HepG2 (cell line): Measurements from ENCODE around the gene SNRPD2. TPM values are rescaled to one million over a fixed set of nuclear protein-coding genes. Genes with fewer than 3 reads are reported as not detected.

ENCODE experiments used
- ATF7 ChIP-seq, 2 experiments: fragments of 450-650 bp in 1 of 2; sonication (generic) in 1 of 2; formaldehyde crosslinking in 1 of 2; IDR thresholded peaks; 2 replicates each; pipeline versions ENCODE4 v1.4.0 to v1.6.1; 2016 to 2020; ENCODE audit warnings: antibody characterized with exemption in 1 of 2, mild to moderate bottlenecking in 1 of 2, missing genetic modification reagents in 1 of 2
- ELK4 ChIP-seq: sonication (generic); formaldehyde crosslinking; IDR thresholded peaks from 2 replicates; pipeline ENCODE4 v1.9.0; 2021; ENCODE audit warnings: missing genetic modification reagents, borderline replicate concordance
- GTF2F1 ChIP-seq: fragments of 150-350 bp; IDR thresholded peaks from 2 replicates; pipeline ENCODE4 v1.6.1; 2014; ENCODE audit warnings: low read length
- MAZ ChIP-seq, 2 experiments: sonication (generic) in 1 of 2; formaldehyde crosslinking in 1 of 2; IDR thresholded peaks; 2 replicates each; pipeline versions ENCODE4 v1.5.0 to v1.6.1; 2012 to 2020; ENCODE audit warnings: low read depth in 2 of 2, mild to moderate bottlenecking in 2 of 2, borderline replicate concordance in 1 of 2, improper control_type of control experiment in 1 of 2, low read length in 1 of 2, missing genetic modification reagents in 1 of 2, moderate library complexity in 1 of 2
- MIER3 ChIP-seq: IDR thresholded peaks from 2 replicates; pipeline ENCODE4 v1.6.1; 2016; ENCODE audit warnings: missing compliant biosample characterization, borderline replicate concordance
- NFATC3 ChIP-seq: sonication (generic); formaldehyde crosslinking; IDR thresholded peaks from 2 replicates; pipeline ENCODE4 v1.5.1; 2020; ENCODE audit warnings: mild to moderate bottlenecking, missing genetic modification reagents
- PHF8 ChIP-seq: sonication (generic); formaldehyde crosslinking; IDR thresholded peaks from 2 replicates; pipeline ENCODE4 v1.5.0; 2020; ENCODE audit warnings: missing genetic modification reagents
- RAD21 ChIP-seq: fragments of 450-650 bp; formaldehyde crosslinking; IDR thresholded peaks from 2 replicates; pipeline ENCODE4 v1.5.0; 2020; ENCODE audit warnings: mild to moderate bottlenecking
- ZBTB2 ChIP-seq: sonication (generic); formaldehyde crosslinking; IDR thresholded peaks from 2 replicates; pipeline ENCODE4 v1.8.0; 2022; ENCODE audit warnings: low read depth, missing genetic modification reagents
- ZC3H13 ChIP-seq: sonication (generic); formaldehyde crosslinking; IDR thresholded peaks from 2 replicates; pipeline ENCODE4 v1.8.1; 2023; ENCODE audit warnings: mild to moderate bottlenecking, missing genetic modification reagents, moderate library complexity
- ZKSCAN1 ChIP-seq: fragments of 150-350 bp; IDR thresholded peaks from 2 replicates; pipeline ENCODE4 v1.6.1; 2014; ENCODE audit warnings: low read length
- ZNF276 ChIP-seq: sonication (generic); formaldehyde crosslinking; IDR thresholded peaks from 2 replicates; pipeline ENCODE4 v1.4.0; 2020; ENCODE audit warnings: mild to moderate bottlenecking, low read depth, missing genetic modification reagents
- ZNF512B ChIP-seq: sonication (generic); formaldehyde crosslinking; IDR thresholded peaks from 2 replicates; pipeline ENCODE4 v1.5.1; 2020; ENCODE audit warnings: missing genetic modification reagents, mild to moderate bottlenecking, borderline replicate concordance
- ZNF563 ChIP-seq: sonication (generic); formaldehyde crosslinking; IDR thresholded peaks from 2 replicates; pipeline ENCODE4 v1.8.0; 2022; ENCODE audit warnings: mild to moderate bottlenecking, moderate library complexity, missing genetic modification reagents
- ZNF589 ChIP-seq: sonication (generic); formaldehyde crosslinking; conservative IDR thresholded peaks from 2 replicates; pipeline ENCODE4 v1.8.0; 2022; ENCODE audit warnings: mild to moderate bottlenecking, moderate library complexity, missing genetic modification reagents
- ZNF619 ChIP-seq: sonication (generic); formaldehyde crosslinking; IDR thresholded peaks from 2 replicates; pipeline ENCODE4 v1.4.0; 2020; ENCODE audit warnings: mild to moderate bottlenecking, missing genetic modification reagents
- ZNF75D ChIP-seq: sonication (generic); formaldehyde crosslinking; IDR thresholded peaks from 2 replicates; pipeline ENCODE4 v1.8.1; 2023; ENCODE audit warnings: missing genetic modification reagents, mild to moderate bottlenecking, borderline replicate concordance
- ZXDC ChIP-seq: sonication (generic); formaldehyde crosslinking; IDR thresholded peaks from 2 replicates; pipeline ENCODE4 v1.5.0; 2020; ENCODE audit warnings: mild to moderate bottlenecking, missing genetic modification reagents
- polyA plus RNA-seq, 8 experiments: library from polyadenylated mRNA; depleted of rRNA in 3 of 8; stranded (reverse) in 7 of 8; unstranded in 1 of 8; fragments of >200 nt; fragmentation: Illumina TruSeq in 4 of 8; extraction: Trizol in 4 of 8; gene quantifications; 2 replicates each; pipeline versions ENCODE4 v1.2.1 to v1.2.3, GENCODE V29; 2011 to 2016; ENCODE audit warnings: low read depth in 4 of 8, missing spikeins in 1 of 8, mixed read lengths in 1 of 8; ENCODE audit not compliant: insufficient read depth in 1 of 8
- total RNA-seq, 5 experiments: library from RNA; depleted of rRNA; stranded (reverse); fragments of >200 nt; fragmentation: Illumina TruSeq; extraction: Trizol; gene quantifications; 2 replicates each; pipeline ENCODE4 v1.2.3, GENCODE V29; 2016; ENCODE audit warnings: low read depth in 1 of 5

SNRPD2 gene
- total and polyA plus RNA-seq, 2 of the 13 experiments (the other 11 are each of a cell fraction or from before 2014, with no cell fraction given): 299 to 485 TPM

GRCh38 chr19:45681391-45682015, 10.2 kb downstream of the SNRPD2 start (continued):
- TF ChIP-seq ELK4 (CRISPR knock-in tag) (no peak), ZBTB2 (CRISPR knock-in tag) (no peak), ZNF276 (no peak), NFATC3 (CRISPR knock-in tag) (no peak), ZC3H13 (peak; percentile 78), ZNF512B (CRISPR knock-in tag) (no peak), ZNF589 (CRISPR knock-in tag) (0 out of 2 replicates have a peak, but pooled peaks have one; percentile 22), MIER3 (CRISPR knock-in tag) (peak; percentile 50; the same call in 1 of the 2 replicates), ZNF563 (CRISPR knock-in tag) (peak; percentile 33; the same call in 1 of the 2 replicates), PHF8 (CRISPR knock-in tag) (peak; percentile 52), GTF2F1 (no peak), ZNF75D (CRISPR knock-in tag) (no peak), ATF7 (IDR thresholded peaks at IDR 0.05) (no peak), ATF7 (CRISPR knock-in tag; IDR thresholded peaks at IDR 0.05) (no peak), ZNF619 (CRISPR knock-in tag) (no peak), ZXDC (CRISPR knock-in tag) (no peak), ZKSCAN1 (no peak), MAZ (IDR thresholded peaks at IDR 0.05; ENCODE audit: borderline replicate concordance, low read depth, low read length) (no peak), MAZ (CRISPR knock-in tag; IDR thresholded peaks at IDR 0.05; ENCODE audit: low read depth) (peak; percentile 70), RAD21 (CRISPR knock-in tag) (peak; percentile 87)
